KOPT-K1 (cell line): ENCODE data around the gene CIRBP.
"Not testable (repeated sequence)": the region's sequence is repeated elsewhere in the genome, so short reads cannot be mapped to it uniquely, and the experiment has no call there.

Experiments used
- H3K27ac ChIP-seq: fragments of 200-600 bp; sonication (generic); 2 replicates; pipeline ENCODE4 v1.5.1; 2016; ENCODE audit warnings: antibody characterized with exemption, mild to moderate bottlenecking, low read depth, low read length; ENCODE audit not compliant: poor library complexity, severe bottlenecking
- H3K36me3 ChIP-seq: fragments of 200-600 bp; sonication (generic); 2 replicates; pipeline ENCODE4 v1.5.1; 2017; ENCODE audit warnings: antibody characterized with exemption, mild to moderate bottlenecking, low read length, moderate library complexity; ENCODE audit not compliant: insufficient read depth
- H3K9me3 ChIP-seq: fragments of 200-600 bp; sonication (generic); 2 replicates; pipeline ENCODE4 v1.5.1; 2017; ENCODE audit warnings: antibody characterized with exemption, low read length, mild to moderate bottlenecking; ENCODE audit not compliant: insufficient read depth, poor library complexity, severe bottlenecking

CIRBP gene

GRCh38 chr19:1246265-1247087 is 22.7 kb upstream of the CIRBP start:
- not testable (repeated sequence) for H3K27ac ChIP-seq
- H3K36me3 ChIP-seq, result 0 out of 2 replicates have a peak, but pooled peaks cover 10% of the 10 kb centered on the region

GRCh38 chr19:1247748-1248138 is 21.4 kb upstream of the CIRBP start:
- Histone ChIP-seq H3K9me3 (no peaks in the 10 kb centered on the region), H3K36me3 (0 out of 2 replicates have a peak, but pooled peaks cover 10% of the 10 kb centered on the region), H3K27ac (no peak overlapping the region)

More at GRCh38 chr19:1246265-1247087, 22.7 kb upstream of the CIRBP start:
- not testable (repeated sequence) for H3K9me3 ChIP-seq

- Histone ChIP-seq H3K36me3 (0 out of 2 replicates have a peak, but pooled peaks cover 10% of the 10 kb centered on the region), H3K9me3 (no peaks in the 10 kb centered on the region)
Measured at GRCh38 chr19:1248139-1248785, 20.9 kb upstream of the CIRBP start, which contains the start of gene MIDN. MIDN (plus strand) TSS chr19:1248583; CDS start chr19:1250297, 1,714 bp downstream.

GRCh38 chr19:1248786-1249297 is 20.3 kb upstream of the CIRBP start:
- peaks cover 12% of the 10 kb centered on the region for H3K36me3 ChIP-seq
- no peaks in the 10 kb centered on the region for H3K9me3 ChIP-seq
- H3K27ac ChIP-seq, result peak overlapping the region; percentile 76

More at GRCh38 chr19:1248139-1248785, 20.9 kb upstream of the CIRBP start, which contains the start of gene MIDN:
- peak within 1 kb of the TSS; percentile 76 for H3K27ac ChIP-seq

- no peaks in the 10 kb centered on the region for H3K9me3 ChIP-seq
- peaks cover 13% of the 10 kb centered on the region for H3K36me3 ChIP-seq
- peak overlapping the region; percentile 88 for H3K27ac ChIP-seq
Measured at GRCh38 chr19:1249298-1249989, 19.7 kb upstream of the CIRBP start.

- peaks cover 16% of the 10 kb centered on the region for H3K36me3 ChIP-seq
- H3K27ac ChIP-seq, result peak overlapping the region; percentile 88
- H3K9me3 ChIP-seq, result no peaks in the 10 kb centered on the region
Measured at GRCh38 chr19:1249990-1250436, 19.1 kb upstream of the CIRBP start.

- Histone ChIP-seq H3K36me3 (peaks cover 22% of the 10 kb centered on the region), H3K9me3 (no peaks in the 10 kb centered on the region), H3K27ac (peak overlapping the region; percentile 88)
Measured at GRCh38 chr19:1250437-1251260, 18.5 kb upstream of the CIRBP start.

GRCh38 chr19:1251330-1252220 is 17.6 kb upstream of the CIRBP start:
- Histone ChIP-seq H3K9me3 (no peaks in the 10 kb centered on the region), H3K36me3 (peaks cover 31% of the 10 kb centered on the region), H3K27ac (peak overlapping the region; percentile 88)

- peaks cover 39% of the 10 kb centered on the region for H3K36me3 ChIP-seq
- H3K27ac ChIP-seq, result peak overlapping the region; percentile 88
- no peaks in the 10 kb centered on the region for H3K9me3 ChIP-seq
Measured at GRCh38 chr19:1252221-1252820, 16.8 kb upstream of the CIRBP start.

- H3K9me3 ChIP-seq, result no peaks in the 10 kb centered on the region
- peak overlapping the region; percentile 88 for H3K27ac ChIP-seq
Measured at GRCh38 chr19:1252821-1253513, 16.2 kb upstream of the CIRBP start.

GRCh38 chr19:1253514-1254080 is 15.5 kb upstream of the CIRBP start:
- H3K9me3 ChIP-seq, result no peaks in the 10 kb centered on the region
- H3K27ac ChIP-seq, result peak overlapping the region; percentile 88
- H3K36me3 ChIP-seq, result peaks cover 50% of the 10 kb centered on the region

More at GRCh38 chr19:1252821-1253513, 16.2 kb upstream of the CIRBP start:
- H3K36me3 ChIP-seq, result peaks cover 45% of the 10 kb centered on the region

GRCh38 chr19:1254081-1254527 is 15.0 kb upstream of the CIRBP start:
- H3K27ac ChIP-seq, result peak overlapping the region; percentile 88
- no peaks in the 10 kb centered on the region for H3K9me3 ChIP-seq
- H3K36me3 ChIP-seq, result peaks cover 50% of the 10 kb centered on the region
